Neuron (in vitro differentiated cells): ENCODE measurements around the gene CPPED1.
A peak's percentile ranks its signal among the peaks of the same experiment; 100 is the strongest.

Experiments
- H2AFZ ChIP-seq: one replicate; pipeline ENCODE4 v1.6.1; 2013; ENCODE audit warnings: low read depth, mild to moderate bottlenecking, inconsistent platforms, low read length, moderate library complexity
- H3K27me3 ChIP-seq: one replicate; pipeline ENCODE4 v1.6.1; 2013; ENCODE audit warnings: low read length; ENCODE audit not compliant: insufficient read depth
- H3K36me3 ChIP-seq: one replicate; pipeline ENCODE4 v1.6.1; 2013; ENCODE audit warnings: low read length; ENCODE audit not compliant: insufficient read depth
- H3K4me1 ChIP-seq: one replicate; pipeline ENCODE4 v1.6.1; 2013; ENCODE audit warnings: low read length; ENCODE audit not compliant: insufficient read depth
- H3K4me3 ChIP-seq: 2 replicates; pipeline ENCODE4 v1.5.1; 2013; ENCODE audit warnings: mild to moderate bottlenecking, low read length, moderate library complexity
- H3K9me3 ChIP-seq: one replicate; pipeline ENCODE4 v1.6.1; 2013; ENCODE audit warnings: low read length

The CPPED1 gene, protein sequence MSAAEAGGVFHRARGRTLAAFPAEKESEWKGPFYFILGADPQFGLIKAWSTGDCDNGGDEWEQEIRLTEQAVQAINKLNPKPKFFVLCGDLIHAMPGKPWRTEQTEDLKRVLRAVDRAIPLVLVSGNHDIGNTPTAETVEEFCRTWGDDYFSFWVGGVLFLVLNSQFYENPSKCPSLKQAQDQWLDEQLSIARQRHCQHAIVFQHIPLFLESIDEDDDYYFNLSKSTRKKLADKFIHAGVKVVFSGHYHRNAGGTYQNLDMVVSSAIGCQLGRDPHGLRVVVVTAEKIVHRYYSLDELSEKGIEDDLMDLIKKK

DNA sequence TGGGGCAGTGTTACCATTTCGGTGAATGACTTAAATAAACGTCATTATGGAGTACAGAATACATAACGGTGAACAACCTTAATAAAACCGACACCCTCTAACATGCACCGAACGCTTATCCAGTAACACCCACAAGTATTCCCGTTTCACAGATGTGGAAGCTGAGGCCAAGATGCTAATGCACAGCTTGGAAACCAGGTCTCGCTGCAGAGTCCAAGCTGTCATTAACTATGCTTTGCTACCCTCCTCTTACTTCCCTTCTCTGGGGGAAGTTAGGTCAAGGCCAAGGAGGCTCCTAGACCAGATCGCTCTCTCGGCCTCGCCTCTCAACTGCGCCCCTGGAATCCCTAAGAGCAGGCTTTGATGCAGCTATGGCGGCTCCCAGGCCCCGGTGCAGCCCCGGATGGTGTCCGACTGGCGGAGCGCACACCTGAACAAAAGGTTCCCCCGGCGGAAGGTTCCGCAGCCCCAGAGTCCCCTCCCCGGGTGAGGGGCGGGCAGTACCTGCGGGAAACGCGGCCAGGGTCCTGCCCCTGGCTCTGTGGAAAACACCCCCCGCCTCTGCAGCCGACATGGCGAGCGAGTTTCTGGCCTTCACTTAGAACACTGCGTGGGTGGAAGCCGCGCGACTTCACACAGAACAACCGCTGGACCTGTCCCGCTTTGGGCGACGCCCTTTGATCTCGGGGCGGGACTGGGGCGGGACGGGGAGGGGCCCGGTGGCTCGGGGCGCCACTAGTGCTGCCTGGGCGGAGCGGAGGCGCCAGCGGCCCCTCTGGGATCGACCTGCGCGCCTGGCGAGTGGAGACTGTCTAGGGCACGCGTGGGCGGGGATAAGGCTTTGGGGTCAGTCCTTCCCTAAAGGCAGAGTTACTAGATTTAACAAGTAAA is at the start of gene CPPED1:
CPPED1 (minus strand) TSS at position 685 of the 891 bp plus-strand sequence; CDS start at position 574, 111 bp downstream.
- Histone ChIP-seq H3K4me3 (peak within 1 kb of the TSS; percentile 66), H3K9me3 (no peaks in the 10 kb centered on the region), H3K27me3 (no peaks in the 10 kb centered on the region), H3K4me1 (no peaks in the 10 kb centered on the region), H3K36me3 (no peaks in the 10 kb centered on the region), H2AFZ (peak within 1 kb of the TSS; percentile 93)

DNA sequence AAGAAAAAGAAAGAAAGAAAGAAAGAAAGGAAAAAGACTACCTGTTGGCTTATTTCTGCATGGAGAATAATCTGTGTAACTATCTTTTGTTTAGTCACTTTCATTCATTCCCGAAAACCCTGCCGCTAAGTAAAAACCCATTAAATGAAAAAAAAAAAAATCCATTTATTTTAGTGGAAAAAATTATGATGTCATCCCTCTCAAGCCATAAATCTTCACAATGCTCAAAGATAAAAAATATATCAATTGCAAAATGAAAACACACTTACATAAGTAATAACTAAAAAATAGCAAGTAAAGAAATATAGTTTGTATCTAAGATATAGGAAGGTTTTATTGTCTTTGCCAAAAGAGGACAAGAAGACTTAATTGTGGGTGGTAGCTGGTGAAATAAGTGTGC is 46.5 kb upstream of the CPPED1 start:
- no peaks in the 10 kb centered on the region for H3K9me3 ChIP-seq

DNA sequence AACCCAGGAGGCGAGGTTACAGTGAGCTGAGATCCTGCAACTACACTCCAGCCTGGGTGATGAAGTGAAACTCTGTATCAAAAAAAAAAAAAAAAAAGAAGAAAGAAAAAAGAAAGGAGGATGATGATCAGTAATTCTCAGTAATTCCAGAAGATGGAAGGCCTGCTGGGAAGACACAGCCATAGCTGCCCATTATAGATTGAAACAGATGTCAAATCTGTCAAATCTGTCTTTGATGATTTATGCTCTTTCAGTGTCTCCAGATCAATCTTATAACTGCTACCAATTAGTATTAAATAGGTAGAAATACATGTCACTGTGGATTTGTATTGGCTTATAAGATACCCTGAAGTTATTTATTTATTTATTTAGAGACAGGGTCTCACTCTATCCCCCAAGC is 42.9 kb upstream of the CPPED1 start:
- Histone ChIP-seq H3K27me3 (no peaks in the 10 kb centered on the region), H3K4me1 (no peaks in the 10 kb centered on the region), H3K4me3 (no peak overlapping the region), H3K9me3 (no peaks in the 10 kb centered on the region), H3K36me3 (no peaks in the 10 kb centered on the region), H2AFZ (no peak overlapping the region)

More for the DNA sequence above, 46.5 kb upstream of the CPPED1 start:
- Histone ChIP-seq H3K4me1 (no peaks in the 10 kb centered on the region), H2AFZ (no peak overlapping the region), H3K27me3 (no peaks in the 10 kb centered on the region), H3K4me3 (no peak overlapping the region), H3K36me3 (no peaks in the 10 kb centered on the region)

DNA sequence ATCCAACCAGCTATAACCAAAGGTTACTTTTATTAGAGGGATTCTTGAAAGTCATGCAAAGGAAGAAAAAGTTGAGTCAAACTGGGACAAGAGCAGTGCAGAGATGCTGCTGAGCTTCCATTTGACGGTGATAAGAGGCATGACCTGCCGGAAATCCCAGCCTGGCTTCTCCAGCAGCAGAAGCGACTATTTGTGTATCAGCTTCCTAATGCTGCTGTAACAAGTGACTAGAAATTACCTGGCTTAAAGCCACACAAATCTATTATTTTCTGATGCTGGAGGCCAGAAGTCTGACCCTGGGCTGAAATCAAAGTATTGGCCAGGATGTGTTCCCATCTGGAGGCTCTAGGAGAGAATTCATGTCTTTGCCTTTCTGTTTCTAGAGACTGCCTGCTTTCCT is 41.6 kb upstream of the CPPED1 start:
- H2AFZ ChIP-seq, result no peak overlapping the region
- no peak overlapping the region for H3K4me3 ChIP-seq
- H3K4me1 ChIP-seq, result no peaks in the 10 kb centered on the region
- H3K9me3 ChIP-seq, result no peaks in the 10 kb centered on the region
- no peaks in the 10 kb centered on the region for H3K36me3 ChIP-seq
- no peaks in the 10 kb centered on the region for H3K27me3 ChIP-seq

DNA sequence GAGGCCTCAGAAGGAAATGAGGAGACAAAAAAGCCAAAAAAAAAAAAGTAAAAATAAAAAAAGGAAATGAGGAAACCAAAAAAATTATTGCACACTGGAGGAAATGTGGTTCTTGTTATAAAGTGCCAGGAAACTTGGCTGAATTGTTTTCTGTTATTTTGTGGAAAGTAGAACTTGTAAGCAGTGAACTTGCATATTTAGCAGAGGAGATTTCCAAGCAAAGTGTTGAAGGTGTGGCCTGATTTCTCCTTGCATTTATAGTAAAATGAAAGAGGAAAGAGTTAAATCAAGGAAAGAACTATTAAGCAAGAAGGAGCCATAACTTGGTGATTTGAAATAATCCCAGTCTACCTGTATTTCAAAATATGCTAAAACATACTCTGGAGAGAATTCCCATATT is 34.1 kb upstream of the CPPED1 start:
- H3K9me3 ChIP-seq, result no peaks in the 10 kb centered on the region
- no peak overlapping the region for H3K4me3 ChIP-seq
- H3K27me3 ChIP-seq, result no peaks in the 10 kb centered on the region
- H2AFZ ChIP-seq, result no peak overlapping the region
- H3K4me1 ChIP-seq, result no peaks in the 10 kb centered on the region
- H3K36me3 ChIP-seq, result no peaks in the 10 kb centered on the region

DNA sequence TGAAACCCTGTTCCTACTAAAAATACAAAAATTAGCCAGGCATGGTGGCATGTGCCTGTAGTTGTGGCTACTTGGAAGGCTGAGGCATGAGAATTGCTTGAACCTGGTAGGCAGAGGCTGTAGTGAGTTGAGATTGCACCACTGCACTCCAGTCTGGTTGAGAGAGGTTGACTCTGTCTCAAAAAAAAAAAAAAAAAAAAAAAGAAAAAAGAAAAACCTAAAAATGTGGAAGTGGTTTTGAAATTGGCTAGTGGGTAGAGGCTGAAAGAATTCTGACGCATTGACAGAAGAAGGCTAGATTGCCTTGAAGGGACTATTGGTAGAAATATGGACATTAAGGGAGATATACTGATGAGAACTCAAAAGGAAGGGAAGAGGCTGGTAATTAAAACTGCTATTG is 33.6 kb upstream of the CPPED1 start:
- H2AFZ ChIP-seq, result no peak overlapping the region
- H3K36me3 ChIP-seq, result no peaks in the 10 kb centered on the region
- H3K9me3 ChIP-seq, result no peaks in the 10 kb centered on the region
- H3K4me3 ChIP-seq, result no peak overlapping the region
- H3K27me3 ChIP-seq, result no peaks in the 10 kb centered on the region
- no peaks in the 10 kb centered on the region for H3K4me1 ChIP-seq

DNA sequence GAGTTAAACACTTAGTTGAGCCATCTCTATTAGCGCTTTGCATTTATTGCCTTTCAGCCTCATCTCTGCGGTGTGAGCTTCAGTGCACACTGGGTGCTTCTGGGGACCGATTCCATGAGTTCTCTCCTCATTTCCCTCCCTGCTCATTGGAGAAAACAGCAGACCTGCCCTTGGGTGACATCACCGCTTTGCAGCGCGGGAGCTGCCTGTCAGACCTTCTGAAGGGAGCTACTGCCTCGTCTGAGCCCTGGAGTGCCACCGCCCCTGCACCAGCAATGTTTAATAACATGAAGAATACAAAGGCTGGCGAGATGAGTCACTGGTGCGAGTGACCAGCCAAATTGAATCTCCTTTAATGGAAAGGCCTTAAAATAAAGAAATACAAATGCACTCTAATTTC is 30.2 kb upstream of the CPPED1 start:
- Histone ChIP-seq H3K9me3 (no peaks in the 10 kb centered on the region), H3K27me3 (no peaks in the 10 kb centered on the region), H3K4me3 (no peak overlapping the region), H3K4me1 (no peaks in the 10 kb centered on the region), H3K36me3 (no peaks in the 10 kb centered on the region), H2AFZ (no peak overlapping the region)

DNA sequence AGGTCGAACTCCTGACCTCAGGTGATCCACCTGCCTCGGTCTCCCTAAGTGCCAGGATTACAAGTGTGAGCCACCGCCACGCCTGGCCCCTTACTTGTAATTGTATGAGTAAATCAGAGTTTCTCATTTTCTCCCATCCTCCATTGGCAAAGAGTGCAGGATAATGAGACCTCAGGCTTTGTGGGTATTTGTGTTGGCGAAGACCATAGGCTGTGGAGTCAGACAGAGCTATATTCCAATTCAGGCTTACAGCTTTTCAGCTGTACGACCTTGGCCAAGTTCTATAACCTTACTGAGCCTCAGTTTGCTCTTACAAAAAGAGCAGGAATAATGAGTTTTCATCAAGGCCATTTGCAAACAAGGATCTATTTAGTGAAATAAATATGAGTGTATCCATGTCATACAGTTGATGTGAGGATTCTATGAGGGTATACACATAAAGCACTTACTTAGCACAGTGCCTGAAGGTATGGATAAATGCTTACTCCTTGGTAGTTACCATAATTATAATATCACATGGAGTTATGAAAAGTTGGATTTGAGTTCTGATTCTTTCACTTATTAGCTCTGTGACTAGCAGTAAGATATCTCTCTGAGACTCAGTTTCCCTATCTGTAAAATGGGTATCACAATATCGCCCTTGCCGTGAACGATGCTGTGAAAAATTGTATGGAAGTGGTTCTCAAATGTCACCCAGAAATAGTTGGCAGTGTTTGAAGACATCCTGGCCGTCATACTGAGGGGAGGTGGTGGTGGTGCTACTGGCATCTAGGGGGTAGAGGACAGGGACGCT is 25.6 kb upstream of the CPPED1 start:
- no peaks in the 10 kb centered on the region for H3K27me3 ChIP-seq
- no peaks in the 10 kb centered on the region for H3K9me3 ChIP-seq
- no peaks in the 10 kb centered on the region for H3K36me3 ChIP-seq
- H3K4me3 ChIP-seq, result no peak overlapping the region
- no peak overlapping the region for H2AFZ ChIP-seq
- no peaks in the 10 kb centered on the region for H3K4me1 ChIP-seq

DNA sequence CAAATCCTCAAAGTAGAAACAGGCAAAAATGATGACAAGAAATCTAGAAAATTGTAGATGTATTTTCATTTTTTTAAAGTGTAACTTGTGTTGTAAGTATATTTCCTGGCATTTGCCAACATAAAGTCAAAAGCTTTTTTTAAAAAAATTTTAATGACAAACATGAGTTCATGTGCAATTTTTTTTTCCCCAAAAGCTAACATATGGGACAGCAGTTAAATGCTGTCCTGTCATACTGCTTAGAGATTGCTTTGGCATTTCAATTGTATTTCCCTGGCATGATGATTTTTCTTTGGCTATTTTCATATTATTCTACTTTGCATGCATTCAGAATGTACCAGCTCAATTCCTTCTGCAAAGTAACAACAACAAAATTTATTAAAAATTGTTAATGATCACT is 24.5 kb upstream of the CPPED1 start:
- H3K4me1 ChIP-seq, result no peaks in the 10 kb centered on the region
- H3K27me3 ChIP-seq, result no peaks in the 10 kb centered on the region
- H3K9me3 ChIP-seq, result no peaks in the 10 kb centered on the region
- no peak overlapping the region for H3K4me3 ChIP-seq
- H3K36me3 ChIP-seq, result no peaks in the 10 kb centered on the region
- H2AFZ ChIP-seq, result no peak overlapping the region

DNA sequence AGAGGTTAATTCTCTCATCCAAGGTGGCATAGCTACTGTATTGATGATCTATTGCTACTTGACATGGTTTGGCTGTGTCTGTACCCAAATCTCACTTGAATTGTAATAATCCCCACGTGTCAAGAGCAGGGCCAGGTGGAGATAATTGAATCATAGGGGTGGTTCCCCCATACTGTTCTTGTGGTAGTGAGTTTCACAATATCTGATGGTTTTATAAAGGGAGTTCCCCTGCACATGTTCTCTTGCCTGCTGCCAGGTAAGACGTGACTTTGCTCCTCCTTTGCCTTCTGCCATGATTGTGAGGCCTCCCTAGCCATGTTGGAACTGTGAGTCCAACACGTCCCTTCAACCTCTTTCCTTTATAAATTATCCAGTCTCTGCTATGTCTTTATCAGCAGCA is 22.9 kb upstream of the CPPED1 start:
- no peaks in the 10 kb centered on the region for H3K9me3 ChIP-seq

DNA sequence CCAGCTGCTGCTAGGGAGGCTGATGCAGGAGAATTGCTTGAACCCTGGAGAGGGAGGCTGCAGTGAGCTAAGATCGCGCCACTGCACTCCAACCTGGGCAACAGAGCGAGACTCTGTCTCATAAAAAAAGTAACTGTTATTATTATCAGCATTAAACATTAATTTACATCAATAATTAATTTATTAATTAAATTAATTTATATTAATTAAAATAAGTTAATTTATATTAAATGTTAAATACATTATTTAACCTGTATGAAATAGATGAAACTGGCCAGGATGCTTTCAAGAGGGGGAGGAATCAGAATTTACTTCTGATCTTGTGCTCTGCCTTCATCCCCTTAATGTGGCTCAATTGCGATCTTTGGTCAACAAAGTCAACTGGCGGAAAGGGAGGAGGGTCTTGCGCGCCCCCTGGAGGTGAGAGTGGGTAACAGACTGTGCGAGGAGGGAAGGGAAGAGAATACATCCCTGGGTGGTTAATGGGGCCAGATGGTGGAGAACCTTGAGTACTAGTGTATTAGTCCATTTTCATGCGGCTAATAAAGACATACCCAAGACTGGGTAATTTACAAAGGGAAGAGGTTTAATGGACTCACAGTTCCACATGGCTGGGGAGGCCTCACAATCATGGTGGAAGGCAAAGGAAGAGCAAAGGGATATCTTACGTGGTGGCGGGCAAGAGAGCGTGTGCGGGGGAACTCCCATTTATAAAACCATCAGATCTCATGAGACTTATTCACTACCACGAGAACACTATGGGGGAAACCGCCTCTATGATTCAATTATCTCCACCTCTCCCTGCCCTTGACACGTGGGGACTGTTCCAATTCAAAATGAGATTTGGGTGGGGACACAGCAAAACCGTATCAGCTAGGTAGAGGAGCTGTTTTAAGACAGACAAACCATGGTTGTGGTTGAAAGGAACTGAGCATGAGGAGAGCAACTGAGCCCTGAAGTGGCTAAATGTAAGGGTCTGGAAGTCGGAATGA is 15.7 kb upstream of the CPPED1 start:
- H3K9me3 ChIP-seq, result no peaks in the 10 kb centered on the region
- H3K36me3 ChIP-seq, result no peaks in the 10 kb centered on the region
- no peak overlapping the region for H2AFZ ChIP-seq
- no peak overlapping the region for H3K4me3 ChIP-seq
- no peaks in the 10 kb centered on the region for H3K4me1 ChIP-seq
- no peaks in the 10 kb centered on the region for H3K27me3 ChIP-seq

More for the DNA sequence above, 22.9 kb upstream of the CPPED1 start:
- H3K4me3 ChIP-seq, result no peak overlapping the region
- H3K4me1 ChIP-seq, result no peaks in the 10 kb centered on the region
- H2AFZ ChIP-seq, result no peak overlapping the region
- H3K36me3 ChIP-seq, result no peaks in the 10 kb centered on the region
- H3K27me3 ChIP-seq, result no peaks in the 10 kb centered on the region

DNA sequence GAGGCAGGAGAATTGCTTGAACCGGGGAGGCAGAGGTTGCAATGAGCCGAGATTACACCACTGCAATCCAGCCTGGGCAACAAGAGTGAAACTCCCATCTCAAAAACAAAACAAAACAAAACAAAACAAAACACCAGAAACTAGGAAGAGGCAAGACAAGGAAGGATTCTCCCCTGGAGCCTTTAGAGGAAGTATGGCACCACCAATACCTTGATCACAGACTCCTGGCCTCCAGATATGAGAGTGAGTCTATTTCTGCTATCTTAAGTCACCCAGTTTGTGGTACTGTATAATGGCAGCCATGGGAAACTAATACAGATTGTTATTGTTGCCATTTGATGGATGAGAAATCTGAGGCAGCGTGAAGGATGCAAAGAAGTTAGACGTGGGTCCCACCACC is 14.6 kb upstream of the CPPED1 start:
- Histone ChIP-seq H3K36me3 (no peaks in the 10 kb centered on the region), H3K4me1 (no peaks in the 10 kb centered on the region), H2AFZ (no peak overlapping the region), H3K27me3 (no peaks in the 10 kb centered on the region), H3K4me3 (no peak overlapping the region), H3K9me3 (no peaks in the 10 kb centered on the region)
